Medulla oblongata (tissue), 1 donor: Measurements from ENCODE around the gene PPL.
"Not testable (repeated sequence)": the region's sequence is repeated elsewhere in the genome, so short reads cannot be mapped to it uniquely, and the experiment has no call there.

ENCODE experiments used
- DNase-seq: peaks from one replicate; pipeline ENCODE4 v3.0.0-alpha.2; 2015; ENCODE audit errors: extremely low spot score

Gene PPL

GRCh38 chr16:4933433-4933832 is 3.5 kb downstream of the PPL start:
- DNase-seq: no peak

- no peak for DNase-seq
Measured at GRCh38 chr16:4931381-4931780, 5.6 kb downstream of the PPL start.

GRCh38 chr16:4929619-4930018 is 7.3 kb downstream of the PPL start:
- not testable (repeated sequence) for DNase-seq

GRCh38 chr16:4928227-4928626 is 8.7 kb downstream of the PPL start:
- DNase-seq: no peak

GRCh38 chr16:4927661-4928060 is 9.3 kb downstream of the PPL start:
- no peak for DNase-seq

GRCh38 chr16:4926928-4927327 is 10.0 kb downstream of the PPL start:
- DNase-seq: no peak

- no peak for DNase-seq
Measured at GRCh38 chr16:4925791-4926190, 11.2 kb downstream of the PPL start.

- DNase-seq: no peak
Measured at GRCh38 chr16:4925293-4925607, 11.7 kb downstream of the PPL start.

- no peak for DNase-seq
Measured at GRCh38 chr16:4924593-4925292, 12.2 kb downstream of the PPL start.

GRCh38 chr16:4923853-4924252 is 13.1 kb downstream of the PPL start:
- DNase-seq: no peak

GRCh38 chr16:4922721-4923342 is 14.1 kb downstream of the PPL start:
- DNase-seq: no peak

GRCh38 chr16:4920826-4921225 is 16.1 kb downstream of the PPL start:
- no peak for DNase-seq

GRCh38 chr16:4918781-4919251 is 18.1 kb downstream of the PPL start:
- no peak for DNase-seq

GRCh38 chr16:4917117-4917516 is 19.8 kb downstream of the PPL start:
- no peak for DNase-seq

- no peak for DNase-seq
Measured at GRCh38 chr16:4915226-4915761, 21.7 kb downstream of the PPL start.

GRCh38 chr16:4914528-4915225 is 22.3 kb downstream of the PPL start:
- DNase-seq: no peak

- DNase-seq: no peak
Measured at GRCh38 chr16:4913774-4914525, 23.0 kb downstream of the PPL start.

GRCh38 chr16:4913130-4913773 is 23.7 kb downstream of the PPL start:
- DNase-seq: no peak

- no peak for DNase-seq
Measured at GRCh38 chr16:4911970-4912386, 25.0 kb downstream of the PPL start.

- no peak for DNase-seq
Measured at GRCh38 chr16:4910828-4911227, 26.1 kb downstream of the PPL start.

GRCh38 chr16:4909825-4910224 is 27.1 kb downstream of the PPL start:
- no peak for DNase-seq
